Measurements from ENCODE around the gene OR5H14.
"Not testable (repeated sequence)": the region's sequence is repeated elsewhere in the genome, so short reads cannot be mapped to it uniquely, and the experiment has no call there.

OR5H14 gene

DNA sequence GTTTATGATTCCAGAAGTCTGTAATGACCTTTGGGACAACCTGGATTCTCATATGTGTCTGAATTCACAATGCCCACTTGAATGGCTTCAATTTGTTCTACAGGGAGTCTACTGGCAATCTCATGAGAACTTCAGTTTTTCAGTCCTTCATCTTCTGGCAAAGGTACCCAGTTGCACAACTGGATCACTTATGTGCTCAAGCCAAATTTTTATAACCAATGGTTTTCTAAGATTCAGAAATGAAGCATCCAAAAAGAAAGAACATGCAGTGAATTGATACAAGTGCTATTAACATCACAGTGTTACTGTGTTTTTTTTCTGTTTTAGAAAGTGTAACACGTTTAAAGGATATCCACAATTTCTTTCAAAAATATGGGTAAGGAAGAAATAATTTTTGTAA lies at the start of gene OR5H14:
Gene OR5H14 (plus strand): TSS at position 301 of the 400 bp plus-strand sequence. CDS start 1,907 bp downstream, outside the sequence.
- no peak for DNase-seq (ENCODE audit: low spot score)

DNA sequence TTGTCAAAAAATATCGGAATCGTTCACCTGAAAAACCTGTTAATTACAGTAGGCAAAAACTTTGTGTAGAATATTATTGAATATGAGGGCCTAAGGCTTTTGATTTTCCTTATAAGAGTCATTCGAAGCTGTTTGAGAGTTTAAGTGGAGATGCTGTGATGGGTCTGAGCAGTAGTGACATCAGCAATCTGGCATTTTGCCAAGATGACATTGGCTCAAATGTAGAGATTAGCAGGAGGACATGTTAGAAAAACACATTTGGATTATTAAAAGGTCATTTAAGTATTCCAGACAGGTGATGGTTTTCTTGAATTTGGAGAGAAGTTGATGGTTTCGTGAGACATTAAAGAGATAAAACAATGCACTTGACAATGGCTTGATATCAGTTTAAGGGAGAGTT lies 47.4 kb upstream of the OR5H14 start:
- DNase-seq (ENCODE audit: low spot score), result no peak

DNA sequence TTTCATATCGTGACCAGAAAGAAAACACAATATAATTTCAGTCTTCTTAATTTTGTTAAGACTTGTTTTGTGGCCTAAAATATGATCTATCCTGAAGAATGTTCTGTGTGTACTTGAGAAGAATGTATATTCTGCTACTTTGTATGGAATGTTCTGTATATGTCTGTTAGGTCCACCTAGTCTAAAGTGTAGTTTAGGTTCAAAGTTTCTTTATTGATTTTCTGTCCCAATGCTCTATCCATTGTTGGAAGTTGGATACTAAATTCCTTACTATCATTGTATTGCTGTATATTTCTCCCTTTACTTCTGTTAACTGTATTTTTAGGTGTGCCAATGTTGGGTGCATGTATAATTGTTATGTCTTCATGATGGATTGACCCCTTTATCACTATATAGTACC lies 39.1 kb upstream of the OR5H14 start:
- DNase-seq (ENCODE audit: low spot score), result no peak

DNA sequence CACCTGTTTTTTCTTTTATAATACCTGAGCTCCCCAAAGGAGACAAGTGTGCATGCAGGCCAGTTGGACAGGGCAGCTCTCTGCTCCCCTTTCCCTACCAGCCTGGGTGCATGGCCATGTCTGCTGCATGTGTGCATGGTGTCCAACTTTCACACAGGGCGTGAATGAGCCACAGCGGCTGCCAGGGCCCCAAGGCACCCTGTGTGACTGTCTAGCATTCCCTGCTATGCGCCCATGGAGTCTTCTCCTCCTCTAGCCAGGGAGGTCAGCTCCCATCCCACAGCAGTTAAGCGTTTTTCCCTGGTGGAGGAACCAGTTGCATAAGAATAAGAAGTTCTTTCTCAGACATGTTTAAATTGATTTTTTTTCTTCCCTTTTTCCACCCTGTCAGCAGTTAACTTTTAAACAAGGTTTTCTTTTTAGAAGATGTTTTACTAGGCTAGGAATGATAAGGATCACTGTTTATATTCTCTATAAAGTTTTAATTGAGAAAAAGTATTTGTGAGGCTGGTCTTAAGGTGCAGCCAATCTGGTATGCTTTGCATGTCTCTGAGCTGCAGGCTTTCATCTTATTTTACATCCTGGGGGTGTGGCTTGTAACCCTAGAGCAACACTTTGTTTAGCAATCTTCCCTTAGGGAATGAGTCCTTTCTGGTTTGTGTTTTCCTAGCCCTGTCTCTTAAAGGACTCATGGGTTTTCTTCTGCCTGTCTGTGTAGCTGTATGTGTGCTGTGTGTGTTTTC lies 37.3 kb upstream of the OR5H14 start:
- DNase-seq (ENCODE audit: low spot score), result no peak

DNA sequence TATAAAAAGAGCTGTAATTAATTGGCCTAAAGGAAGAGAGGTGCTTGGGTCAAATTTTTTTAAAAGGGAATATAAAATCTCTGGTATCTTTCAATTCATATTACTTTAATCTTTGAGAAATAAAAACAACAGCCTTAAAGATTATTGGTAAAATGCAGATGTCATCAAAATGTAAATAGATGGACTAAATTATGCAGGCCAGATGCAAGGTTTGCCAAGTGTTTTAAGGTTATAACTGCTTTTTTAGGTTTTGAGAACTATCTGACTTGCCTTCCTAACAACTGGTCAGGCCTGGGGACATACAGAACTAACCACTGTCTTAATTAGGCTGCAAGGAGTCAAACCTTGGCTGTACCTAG lies 36.8 kb upstream of the OR5H14 start:
- DNase-seq (ENCODE audit: low spot score), result no peak

DNA sequence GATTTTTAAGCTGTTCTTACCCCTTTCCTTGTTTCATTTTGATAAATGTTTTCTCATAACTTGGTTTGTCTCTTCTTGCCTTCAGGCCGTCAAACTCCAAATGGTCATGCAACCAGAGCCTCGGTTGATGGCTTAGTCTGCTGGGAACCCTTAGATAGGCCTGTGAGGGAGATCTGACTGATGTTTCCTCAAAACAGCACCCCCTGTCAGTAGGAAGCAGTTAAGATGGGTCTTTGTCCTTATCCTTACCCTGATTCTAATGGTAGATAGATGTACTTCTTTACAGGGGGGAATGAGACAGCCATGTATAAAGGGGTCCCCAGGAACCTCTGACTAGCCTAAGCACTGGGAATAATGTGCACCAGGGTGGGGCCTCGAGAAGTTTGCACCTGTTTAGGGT lies 33.0 kb upstream of the OR5H14 start:
- no peak for DNase-seq (ENCODE audit: low spot score)

DNA sequence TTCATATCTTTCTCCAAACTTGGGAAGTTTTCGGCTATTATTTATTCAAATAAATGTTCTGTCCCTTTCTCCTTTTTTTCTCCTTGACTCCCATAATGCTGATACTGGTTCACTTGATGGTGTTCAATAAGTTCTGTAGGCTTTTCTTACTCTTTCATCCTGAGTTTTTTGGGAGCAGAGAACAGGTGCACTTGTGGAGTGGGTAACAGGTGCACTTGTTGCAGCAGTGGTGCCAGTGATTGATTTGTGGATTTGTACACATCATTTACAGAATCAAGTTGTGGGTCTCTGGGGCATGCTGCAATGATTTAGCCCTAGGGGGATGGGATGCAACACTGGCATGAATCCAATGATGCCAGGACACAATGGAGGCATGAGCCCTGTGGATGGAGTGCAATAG lies 31.6 kb upstream of the OR5H14 start:
- no peak for DNase-seq (ENCODE audit: low spot score)

DNA sequence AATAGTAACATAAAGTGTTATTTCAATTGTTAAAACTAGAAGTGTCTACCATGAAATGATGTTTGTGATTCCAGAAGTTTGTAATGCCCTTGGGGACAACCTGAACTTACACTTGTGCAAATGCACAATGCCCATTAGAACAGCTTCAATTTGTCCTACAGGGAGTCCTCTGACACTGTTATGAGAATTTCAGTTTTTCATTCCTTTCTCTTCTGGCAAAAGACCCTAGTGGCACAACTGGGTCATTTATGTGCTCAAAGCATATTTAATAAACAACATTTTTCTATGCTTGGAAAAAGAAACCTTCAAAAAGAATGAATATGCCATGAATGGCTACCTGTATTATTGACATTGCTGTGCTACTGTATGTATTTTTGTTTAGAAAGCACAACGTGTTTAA lies 16.9 kb upstream of the OR5H14 start, which contains the start of gene OR5H1:
Gene OR5H1 (plus strand): TSS at position 301 of the 400 bp plus-strand sequence. CDS start 1,977 bp downstream, outside the sequence.
- no peak for DNase-seq (ENCODE audit: low spot score)

DNA sequence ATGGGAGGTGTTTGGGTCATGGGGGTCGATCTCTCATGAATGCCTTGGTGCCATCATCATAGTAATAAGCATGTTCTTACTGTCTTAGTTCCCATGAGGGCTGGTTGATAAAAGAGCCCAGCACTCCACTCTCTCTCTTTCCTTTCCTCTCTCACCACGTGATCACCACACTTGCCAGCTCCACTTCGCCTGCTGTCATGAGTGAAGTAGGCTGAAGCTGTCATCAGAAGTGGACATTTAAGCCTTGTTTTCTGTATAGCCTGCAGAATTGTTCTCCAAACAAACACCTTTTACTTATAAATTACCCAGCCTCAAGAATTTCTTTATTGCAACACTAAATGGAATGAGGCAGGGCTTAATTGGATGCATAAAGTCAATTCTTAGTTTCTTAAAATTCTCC lies 10.6 kb upstream of the OR5H14 start:
- no peak for DNase-seq (ENCODE audit: low spot score)

DNA sequence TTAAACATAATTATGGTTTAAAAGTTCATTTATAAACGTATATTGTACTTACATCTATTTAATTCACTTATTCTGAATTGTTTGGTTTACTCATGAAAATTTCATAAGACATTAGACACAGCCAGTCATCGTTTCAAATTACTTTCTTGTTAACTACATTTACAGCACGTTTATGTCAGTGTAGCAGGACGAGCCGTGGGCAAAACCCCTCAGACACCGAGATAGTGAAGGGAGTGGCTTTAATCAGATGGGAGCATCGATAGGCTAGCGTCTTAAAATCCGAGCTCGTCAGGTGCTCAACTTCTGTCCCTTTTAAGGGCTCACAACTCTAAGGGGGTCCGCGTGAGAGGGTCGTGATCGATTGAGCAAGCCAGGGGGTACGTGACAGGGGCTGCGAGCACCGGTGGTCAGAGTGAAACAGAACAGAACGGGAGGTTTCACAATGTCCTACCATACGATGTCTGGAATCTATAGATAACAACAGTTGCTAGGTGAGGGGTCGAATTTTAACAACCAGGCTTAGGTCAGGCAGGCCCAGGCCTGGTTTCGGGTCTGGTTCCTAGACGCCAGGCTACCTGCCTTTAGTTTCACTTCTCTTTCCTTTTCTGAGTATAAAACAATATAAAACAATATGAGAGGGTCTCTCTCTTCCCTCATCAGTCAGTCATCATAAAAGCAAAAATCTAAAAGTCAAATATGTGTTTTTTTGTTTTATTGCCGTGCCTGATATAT lies 9.3 kb upstream of the OR5H14 start:
- DNase-seq (ENCODE audit: low spot score), result not testable (repeated sequence)

DNA sequence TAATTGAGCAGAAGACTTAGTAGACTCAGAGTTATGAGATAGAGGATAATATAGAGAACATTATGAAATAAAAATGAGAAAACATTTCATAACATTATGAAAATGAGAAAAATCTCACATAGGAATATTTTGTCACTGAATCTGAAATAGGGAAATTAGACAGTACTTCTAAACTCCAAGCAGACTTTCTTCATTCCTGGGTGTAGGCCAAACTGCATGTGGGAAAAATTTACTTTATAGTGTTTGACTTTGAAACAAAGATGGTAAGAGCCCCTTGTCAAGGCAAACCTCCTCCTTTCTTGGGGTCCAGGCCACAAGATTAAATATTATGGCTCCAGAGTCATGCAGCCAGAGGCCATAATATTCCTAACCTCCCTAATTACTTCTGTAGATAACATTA lies 6.7 kb upstream of the OR5H14 start:
- no peak for DNase-seq (ENCODE audit: low spot score)

DNA sequence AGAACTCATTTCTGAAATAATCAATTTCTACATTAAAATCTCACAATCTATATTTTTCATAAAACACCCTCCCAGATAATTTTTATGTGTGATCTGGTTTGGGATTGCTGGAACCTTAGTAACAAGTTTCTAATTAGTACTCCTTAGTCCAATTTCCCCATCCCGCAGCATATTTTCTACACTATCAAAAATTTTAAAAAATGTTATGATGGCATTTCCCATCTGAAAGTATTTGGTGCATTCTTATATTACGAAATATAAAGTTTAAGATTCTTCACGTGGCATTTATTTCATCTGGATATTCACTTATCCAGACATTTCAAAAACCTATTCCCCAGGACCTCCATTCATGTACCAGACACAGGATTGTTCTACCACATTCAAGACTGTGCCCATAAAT lies 1.5 kb downstream of the OR5H14 start:
- DNase-seq (ENCODE audit: low spot score), result no peak

DNA sequence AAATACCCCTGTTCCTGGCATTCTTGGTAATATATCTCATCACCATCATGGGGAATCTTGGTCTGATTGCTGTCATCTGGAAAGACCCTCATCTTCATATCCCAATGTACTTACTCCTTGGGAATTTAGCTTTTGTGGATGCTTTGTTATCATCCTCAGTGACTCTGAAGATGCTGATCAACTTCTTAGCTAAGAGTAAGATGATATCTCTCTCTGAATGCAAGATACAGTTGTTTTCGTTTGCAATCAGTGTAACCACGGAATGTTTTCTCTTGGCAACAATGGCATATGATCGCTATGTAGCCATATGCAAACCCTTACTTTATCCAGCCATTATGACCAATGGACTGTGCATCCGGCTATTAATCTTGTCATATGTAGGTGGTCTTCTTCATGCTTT lies 2.2 kb downstream of the OR5H14 start:
- DNase-seq (ENCODE audit: low spot score), result not testable (repeated sequence)

DNA sequence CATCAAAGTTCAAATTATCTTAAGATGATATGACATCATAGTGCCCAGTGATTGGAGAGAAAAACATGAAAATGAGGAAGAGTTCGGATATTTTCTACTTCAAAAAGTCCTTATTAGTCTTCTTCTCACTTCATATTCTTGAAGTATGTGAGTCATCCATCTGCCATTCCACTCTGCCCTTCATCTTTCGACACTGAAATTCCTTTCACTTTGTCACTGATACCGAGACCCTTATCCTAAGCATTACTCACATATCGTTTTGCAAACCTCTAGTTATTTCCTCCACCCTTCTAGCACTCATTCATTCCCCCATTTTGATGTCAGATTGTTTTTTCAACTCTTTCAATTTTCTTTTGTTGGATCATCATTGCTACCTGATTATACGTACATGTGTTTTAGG lies 4.0 kb downstream of the OR5H14 start:
- no peak for DNase-seq (ENCODE audit: low spot score)

DNA sequence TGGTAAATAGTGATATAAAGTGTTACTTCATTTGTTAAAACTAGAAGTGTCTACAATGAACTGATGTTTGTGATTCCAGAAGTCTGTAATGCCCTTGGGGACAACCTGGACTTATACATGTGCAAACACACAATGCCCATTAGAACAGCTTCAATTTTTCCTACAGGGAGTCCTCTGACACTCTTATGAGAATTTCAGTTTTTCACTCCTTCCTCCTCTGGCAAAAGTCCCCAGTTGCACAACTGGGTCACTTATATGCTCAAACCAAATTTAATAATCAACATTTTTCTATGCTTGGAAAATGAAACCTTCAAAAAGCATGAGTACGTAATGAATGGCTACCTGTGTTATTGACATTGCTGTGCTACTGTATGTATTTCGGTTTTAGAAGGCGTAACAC lies 19.1 kb downstream of the OR5H14 start, which contains the start of gene OR5H15:
Gene OR5H15 (plus strand): TSS at position 301 of the 400 bp plus-strand sequence. CDS start 2,004 bp downstream, outside the sequence.
- no peak for DNase-seq (ENCODE audit: low spot score)

DNA sequence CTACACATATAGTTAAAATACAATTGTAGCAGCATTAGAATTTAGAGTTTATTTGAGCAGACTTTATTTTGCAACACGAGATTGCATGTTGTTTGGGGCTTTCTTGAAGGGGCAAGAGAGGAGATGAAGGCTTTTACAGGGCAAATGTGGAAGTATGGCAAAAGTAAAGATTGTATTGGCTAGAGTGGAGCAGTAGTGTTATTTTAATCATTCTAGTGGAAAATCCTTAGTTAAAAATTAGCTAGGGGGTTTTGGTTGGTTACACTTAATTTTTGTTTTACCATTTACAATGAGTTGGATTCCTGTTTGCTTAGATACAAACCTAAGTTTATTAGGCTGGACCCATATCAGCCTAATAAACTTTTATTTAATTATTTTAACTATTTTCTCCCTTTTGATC lies 23.8 kb downstream of the OR5H14 start:
- no peak for DNase-seq (ENCODE audit: low spot score)

DNA sequence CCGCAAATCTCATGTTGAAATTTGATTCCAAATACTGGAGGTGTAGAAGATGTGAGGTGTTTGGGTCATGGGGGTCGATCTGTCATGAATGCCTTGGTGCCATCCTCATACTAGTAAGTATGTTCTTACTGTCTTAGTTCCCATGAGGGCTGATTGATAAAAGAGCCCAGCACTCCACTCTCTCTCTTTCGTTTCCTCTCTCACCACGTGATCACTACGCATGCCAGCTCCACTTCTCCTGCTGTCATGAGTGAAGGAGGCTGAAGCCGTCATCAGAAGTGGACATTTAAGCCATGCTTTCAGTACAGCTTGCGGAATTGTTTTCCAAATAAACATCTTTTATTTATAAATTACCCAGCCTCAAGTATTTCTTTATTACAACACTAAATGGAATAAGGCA lies 25.3 kb downstream of the OR5H14 start:
- DNase-seq (ENCODE audit: low spot score), result no peak

DNA sequence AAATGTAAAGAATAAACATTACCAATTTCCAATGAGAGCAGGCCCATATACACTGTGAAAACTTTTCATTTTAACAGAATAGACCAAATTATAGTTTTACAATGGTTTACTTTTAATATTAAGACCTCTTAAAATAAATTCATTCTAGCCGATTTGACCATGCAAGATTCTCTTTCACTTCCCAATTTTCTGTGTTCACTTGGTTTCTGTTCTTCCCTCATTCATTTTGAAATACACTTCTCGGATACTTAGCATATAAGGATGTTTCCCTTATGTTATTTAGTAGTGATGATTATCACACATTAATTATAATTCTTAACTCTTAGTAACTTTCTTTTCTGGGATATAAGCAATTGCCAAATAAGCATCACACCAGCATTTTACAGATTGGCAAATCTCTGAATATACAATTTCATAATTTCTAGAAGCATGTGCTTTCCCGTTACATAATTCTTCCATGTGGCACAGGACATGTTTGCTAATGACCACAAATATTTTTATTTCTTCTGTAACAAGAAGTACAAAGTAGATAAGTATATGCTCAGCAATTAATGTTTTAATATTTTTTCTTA lies 33.1 kb downstream of the OR5H14 start:
- DNase-seq (ENCODE audit: low spot score), result no peak

DNA sequence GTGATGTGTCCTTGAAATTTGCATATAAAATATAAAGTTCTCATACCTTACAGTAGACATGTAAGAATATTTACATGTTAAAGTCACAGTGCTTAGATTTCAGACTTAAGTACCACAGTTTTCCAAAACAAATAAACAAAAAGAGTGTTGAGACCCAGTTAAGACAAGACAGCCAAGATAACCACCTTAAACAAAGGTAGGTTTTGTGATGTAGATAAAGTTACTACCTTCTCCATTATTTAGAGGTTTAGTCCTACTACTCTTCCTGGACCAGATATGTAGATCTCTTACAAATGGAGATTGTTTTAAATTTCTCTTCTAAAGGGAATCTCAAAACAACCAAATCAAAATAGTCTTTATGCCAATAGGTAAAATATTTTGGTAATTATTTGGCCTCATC lies 34.9 kb downstream of the OR5H14 start:
- DNase-seq (ENCODE audit: low spot score), result no peak

DNA sequence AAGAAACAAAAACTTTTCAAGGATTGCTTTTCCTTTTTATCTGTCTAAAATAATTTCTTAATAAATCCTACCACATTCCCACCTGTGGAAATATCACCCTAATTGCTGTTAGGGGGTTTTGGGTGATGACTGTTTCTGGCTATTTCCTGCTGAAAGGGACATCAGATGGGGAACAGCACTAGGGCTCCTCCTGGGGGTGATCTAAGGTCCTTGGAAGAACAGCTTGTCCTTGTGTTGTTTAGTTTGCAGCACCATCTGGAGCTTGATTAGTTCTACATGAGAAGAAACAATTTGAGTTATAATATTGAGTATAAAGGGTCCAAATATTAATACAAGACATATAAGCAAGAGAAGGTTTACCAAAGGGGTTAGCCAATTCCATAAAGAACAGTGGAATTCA lies 37.9 kb downstream of the OR5H14 start:
- DNase-seq (ENCODE audit: low spot score), result no peak

DNA sequence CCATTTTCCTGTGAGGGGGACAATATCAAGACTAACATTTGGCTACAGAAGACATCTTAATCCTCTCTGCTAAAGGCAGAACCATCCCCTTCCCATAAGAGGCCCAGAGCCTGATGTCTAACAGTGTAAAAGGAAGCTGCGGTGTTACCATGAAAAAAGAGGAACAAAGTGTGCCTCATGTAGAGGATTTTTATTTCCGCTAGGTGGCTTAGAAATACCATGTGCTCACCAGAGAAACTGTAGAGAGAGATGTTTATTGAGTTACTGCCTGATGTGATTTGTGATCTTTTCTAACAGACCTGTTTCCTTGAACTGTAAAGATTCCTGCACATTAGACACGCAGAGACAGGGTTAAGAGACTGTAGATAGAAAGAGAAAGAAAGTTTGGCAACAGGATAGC lies 41.3 kb downstream of the OR5H14 start:
- peak; percentile 3 for DNase-seq (ENCODE audit: low spot score)

DNA sequence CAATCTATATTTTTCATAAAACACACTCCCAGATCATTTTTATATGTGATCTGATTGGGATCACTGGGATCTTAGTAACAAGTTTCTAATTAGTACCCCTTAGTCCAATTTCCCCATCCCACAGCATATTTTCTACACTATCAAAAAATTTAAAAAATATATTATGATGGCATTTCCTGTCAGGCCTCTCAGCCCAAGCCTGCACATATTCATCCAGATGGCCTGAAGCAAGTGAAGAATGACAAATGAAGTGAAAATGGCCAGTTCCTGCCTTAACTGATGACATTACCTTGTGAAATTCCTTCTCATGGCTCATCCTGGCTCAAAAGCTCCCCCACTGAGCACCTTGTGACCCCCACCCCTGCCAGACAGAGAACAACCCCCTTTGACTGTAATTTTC lies 43.6 kb downstream of the OR5H14 start:
- DNase-seq (ENCODE audit: low spot score), result not testable (repeated sequence)

DNA sequence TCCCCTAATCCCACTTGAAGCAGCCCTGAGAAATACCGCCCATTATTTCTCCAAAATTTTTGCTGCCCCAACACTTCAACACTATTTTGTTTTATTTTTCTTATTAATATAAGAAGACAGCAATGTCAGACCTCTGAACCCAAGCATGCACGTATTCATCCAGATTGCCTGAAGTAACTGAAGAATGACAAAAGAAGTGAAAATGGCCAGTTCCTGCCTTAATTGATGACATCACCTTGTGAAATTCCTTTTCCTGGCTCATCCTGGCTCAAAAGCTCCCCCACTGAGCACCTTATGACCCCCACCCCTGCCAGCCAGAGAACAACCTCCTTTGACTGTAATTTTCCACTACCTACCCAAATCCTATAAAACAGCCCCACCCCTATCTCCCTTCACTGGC lies 49.0 kb downstream of the OR5H14 start:
- DNase-seq (ENCODE audit: low spot score), result not testable (repeated sequence)

All from GM03348 (cell line).